Uterus (tissue), 4 donors: ENCODE data around the gene OPN1SW. TPM values are rescaled to one million over a fixed set of nuclear protein-coding genes. Genes with fewer than 3 reads are reported as not detected.

Source experiments
- DNase-seq, 2 donors: peaks; one replicate each; pipeline ENCODE4 v3.0.0-alpha.2; 2019 to 2020
- H3K27ac ChIP-seq, 2 donors: fragments of 200-600 bp; sonication (generic); 1 replicate in 1 of 2; 2 replicates in 1 of 2; pipeline ENCODE4 v1.5.1; 2016 to 2018
- H3K27me3 ChIP-seq, 2 donors: fragments of 200-600 bp; sonication (generic); one replicate each; pipeline ENCODE4 v1.5.1; 2018 to 2019; ENCODE audit warnings: control low read depth in 1 of 2
- H3K36me3 ChIP-seq, 2 donors: fragments of 200-600 bp; sonication (generic); one replicate each; pipeline ENCODE4 v1.5.1; 2019; ENCODE audit warnings: control low read depth in 1 of 2
- H3K4me1 ChIP-seq, 2 donors: fragments of 200-600 bp; sonication (generic); one replicate each; pipeline ENCODE4 v1.5.1; 2018 to 2019; ENCODE audit warnings: control low read depth in 1 of 2
- H3K4me3 ChIP-seq, 2 donors: fragments of 200-600 bp; sonication (generic); 1 replicate in 1 of 2; 2 replicates in 1 of 2; pipeline ENCODE4 v1.5.1; 2018 to 2019; ENCODE audit warnings: mild to moderate bottlenecking in 1 of 2
- H3K9me3 ChIP-seq, 2 donors: fragments of 200-600 bp; sonication (generic); one replicate each; pipeline ENCODE4 v1.5.1; 2019; ENCODE audit warnings: control low read depth in 1 of 2
- CTCF ChIP-seq, 4 experiments: fragments of 200-600 bp in 2 of 4; fragments of 450-650 bp in 2 of 4; sonication (generic) in 2 of 4; IDR thresholded peaks; one replicate each; pipeline ENCODE4 v1.5.1; 2016 to 2019; ENCODE audit warnings: antibody characterized with exemption in 4 of 4, mild to moderate bottlenecking in 2 of 4, moderate library complexity in 1 of 4
- POLR2A ChIP-seq, 2 donors: fragments of 450-650 bp; IDR thresholded peaks; one replicate each; pipeline ENCODE4 v1.6.1; 2016; ENCODE audit warnings: antibody characterized with exemption in 2 of 2, mild to moderate bottlenecking in 1 of 2, moderate library complexity in 1 of 2
- intact Hi-C: fragments of 100-400 bp; cut with DNase I; formaldehyde crosslinking; loops from one replicate; pipeline ENCODE4 v1.15.1; 2023; ENCODE audit warnings: low total_unique reads
- total RNA-seq, 4 donors: library from RNA; depleted of rRNA in 3 of 4; stranded (reverse); fragments of >200 nt in 3 of 4; gene quantifications; one replicate each; pipeline versions ENCODE4 v1.1.0 to v1.2.4, GENCODE V29; 2014 to 2023
- donor health status: DM: yes; HTN: yes; CAD: no.

OPN1SW gene
- not detected for total RNA-seq

GRCh38 chr7:128775744-128776474 lies at the start of gene OPN1SW:
Gene OPN1SW (minus strand): TSS chr7:128775794. CDS start chr7:128775781, 13 bp downstream.
- intact Hi-C loops = no loop called here
- H3K9me3 ChIP-seq = no peaks in the 10 kb centered on the region
- H3K36me3 ChIP-seq = no peaks in the 10 kb centered on the region
- TF ChIP-seq CTCF (IDR thresholded peaks at IDR 0.05) (no peak), POLR2A (IDR thresholded peaks at IDR 0.05) (no peak)
- no peak for DNase-seq
- H3K4me3 ChIP-seq = no peak within 1 kb of the TSS
- no peaks in the 10 kb centered on the region for H3K4me1 ChIP-seq
- H3K27ac ChIP-seq = no peak within 1 kb of the TSS
- H3K27me3 ChIP-seq = no peaks in the 10 kb centered on the region

- no peaks in the 10 kb centered on the region for H3K4me1 ChIP-seq
- no peaks in the 10 kb centered on the region for H3K9me3 ChIP-seq
- no peak overlapping the region for H3K27ac ChIP-seq
- no peak overlapping the region for H3K4me3 ChIP-seq
- no peak for DNase-seq
- H3K36me3 ChIP-seq = no peaks in the 10 kb centered on the region
- H3K27me3 ChIP-seq = no peaks in the 10 kb centered on the region
- intact Hi-C loops = no loop called here
- TF ChIP-seq CTCF (IDR thresholded peaks at IDR 0.05) = no peak
Measured at GRCh38 chr7:128821724-128822123, 46.1 kb upstream of the OPN1SW start.

GRCh38 chr7:128818694-128819093 lies 43.1 kb upstream of the OPN1SW start:
- no peak for DNase-seq
- Histone ChIP-seq H3K4me3 (no peak overlapping the region), H3K27me3 (no peaks in the 10 kb centered on the region), H3K4me1 (no peaks in the 10 kb centered on the region), H3K9me3 (no peaks in the 10 kb centered on the region), H3K36me3 (no peaks in the 10 kb centered on the region), H3K27ac (no peak overlapping the region)
- intact Hi-C loops = no loop called here
- TF ChIP-seq POLR2A (IDR thresholded peaks at IDR 0.05) (no peak), CTCF (IDR thresholded peaks at IDR 0.05) (no peak)

- TF ChIP-seq POLR2A (IDR thresholded peaks at IDR 0.05) (no peak), CTCF (IDR thresholded peaks at IDR 0.05) (no peak)
- no peak for DNase-seq
- Histone ChIP-seq H3K27me3 (no peaks in the 10 kb centered on the region), H3K4me1 (no peaks in the 10 kb centered on the region), H3K9me3 (no peaks in the 10 kb centered on the region), H3K27ac (no peak overlapping the region), H3K36me3 (no peaks in the 10 kb centered on the region), H3K4me3 (no peak overlapping the region)
- intact Hi-C loops = no loop called here
Measured at GRCh38 chr7:128815289-128815942, 39.8 kb upstream of the OPN1SW start.

GRCh38 chr7:128814499-128814898 lies 38.9 kb upstream of the OPN1SW start:
- DNase-seq = no peak
- H3K9me3 ChIP-seq = no peaks in the 10 kb centered on the region
- no peaks in the 10 kb centered on the region for H3K36me3 ChIP-seq
- no peaks in the 10 kb centered on the region for H3K4me1 ChIP-seq
- H3K4me3 ChIP-seq = no peak overlapping the region
- intact Hi-C loops = no loop called here
- H3K27me3 ChIP-seq = no peaks in the 10 kb centered on the region
- no peak for TF ChIP-seq CTCF (IDR thresholded peaks at IDR 0.05)
- TF ChIP-seq POLR2A (IDR thresholded peaks at IDR 0.05) = no peak
- H3K27ac ChIP-seq = no peak overlapping the region
